Measurements from ENCODE around the gene PACRG. TPM values are rescaled to one million over a fixed set of nuclear protein-coding genes. Genes with fewer than 3 reads are reported as not detected.

PACRG gene
- total and polyA plus RNA-seq, 2 of the 4 experiments (the other 2 are of a cell fraction) = not detected

DNA sequence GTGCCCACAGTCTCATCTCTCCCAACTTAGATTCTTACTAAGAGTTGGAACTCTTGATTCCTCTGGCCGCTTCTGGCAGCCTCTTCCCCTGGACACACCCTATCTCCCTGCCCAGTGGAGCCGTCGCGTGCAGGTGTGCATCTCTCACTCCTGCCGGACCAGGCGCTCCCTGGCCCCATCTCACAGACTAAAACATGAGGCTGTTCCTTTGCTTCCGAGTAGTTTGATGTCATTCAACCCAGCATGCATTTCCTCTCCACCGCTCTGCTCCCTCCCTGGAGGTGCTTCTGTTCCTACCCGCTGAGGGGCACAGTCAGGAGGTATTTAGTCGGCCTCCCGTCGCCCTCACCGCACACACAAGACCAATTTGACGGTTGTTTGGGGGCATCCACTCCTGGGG is 458.8 kb downstream of the PACRG start:
- H3K4me3 ChIP-seq (ENCODE audit: insufficient read depth, low read depth, low read length) = no peak overlapping the region
- dilution Hi-C loops (cut with HindIII; ENCODE audit: low sequenced_read_pairs, unreplicated experiment) = no loop called here
- TF ChIP-seq CHD1 (IDR thresholded peaks at IDR 0.05; ENCODE audit: low read depth, low read length) = no peak
- H3K4me1 ChIP-seq (ENCODE audit: control insufficient read depth, insufficient read depth, low read length) = no peaks in the 10 kb centered on the region
- no peak overlapping the region for H3K4ac ChIP-seq (ENCODE audit: low read depth, low read length)
- H3K27ac ChIP-seq (ENCODE audit: insufficient read depth, low read length) = no peak overlapping the region
- POLR2A ChIA-PET (ENCODE audit: unreplicated experiment) = no interaction called here
- CTCF ChIA-PET = no interaction called here
- no peak for ATAC-seq (ENCODE audit: low read depth)
- H3K56ac ChIP-seq (ENCODE audit: extremely low read depth, insufficient read depth, low read length) = no peak overlapping the region
- H2BK15ac ChIP-seq (ENCODE audit: low read depth, low read length) = no peak overlapping the region
- no peak overlapping the region for H4K5ac ChIP-seq (ENCODE audit: low read depth, low read length)
- no peak overlapping the region for H3K9ac ChIP-seq (ENCODE audit: low read depth, low read length)
- no peaks in the 10 kb centered on the region for H3K27me3 ChIP-seq (ENCODE audit: control insufficient read depth, insufficient read depth, low read length)
- peaks cover 22% of the 10 kb centered on the region for H3K9me3 ChIP-seq (ENCODE audit: control insufficient read depth, insufficient read depth, low read length)
- H2BK20ac ChIP-seq (ENCODE audit: low read depth, low read length) = no peak overlapping the region
- no peak overlapping the region for H2AFZ ChIP-seq (replicated peaks; ENCODE audit: low read length, poor library complexity)
- no peaks in the 10 kb centered on the region for H3K79me1 ChIP-seq (ENCODE audit: low read depth in 1 of 2, low read length in 2 of 2)
- no TSS peak for BruUV-seq (replicated peaks)
- H2AK5ac ChIP-seq (ENCODE audit: low read depth, low read length) = no peak overlapping the region
- H3K23ac ChIP-seq (ENCODE audit: low read depth, low read length) = no peak overlapping the region
- H2AK9ac ChIP-seq (replicated peaks; ENCODE audit: low read depth, low read length, poor library complexity) = no peak overlapping the region
- intact Hi-C loops (cut with micrococcal nuclease) = no loop called here
- H2BK5ac ChIP-seq (ENCODE audit: low read depth, low read length, poor library complexity, severe bottlenecking) = no peak overlapping the region
- no peaks in the 10 kb centered on the region for H3K36me3 ChIP-seq (ENCODE audit: control insufficient read depth, insufficient read depth, low read length)
- no peak overlapping the region for H2BK120ac ChIP-seq (ENCODE audit: low read depth, low read length)
- in situ Hi-C loops (cut with MboI; ENCODE audit: low sequenced_read_pairs) = no loop called here
- no peak overlapping the region for H3K4me2 ChIP-seq (ENCODE audit: low read depth, low read length)
- H4K8ac ChIP-seq (ENCODE audit: low read depth in 2 of 2, low read length in 2 of 2) = no peak overlapping the region
- H4K20me1 ChIP-seq (ENCODE audit: insufficient read depth, low read length) = no peaks in the 10 kb centered on the region
- 81% methylated on average over 7 of the region's 14 CpGs; no CpG with 5 or more reads in 1 of the 2 experiments for WGBS, 2 experiments (ENCODE audit: extremely low coverage in 2 of 2, insufficient read length in 1 of 2)
- no peaks in the 10 kb centered on the region for H3K9me1 ChIP-seq (ENCODE audit: insufficient read depth, low read length)
- H3K14ac ChIP-seq (replicated peaks; ENCODE audit: low read depth, low read length) = no peak overlapping the region
- DNase-seq = no peak
- no peak overlapping the region for H3K18ac ChIP-seq (ENCODE audit: low read depth, low read length)
- no peak overlapping the region for H4K91ac ChIP-seq (ENCODE audit: insufficient read depth, low read depth, low read length)
